ENCODE data around the gene ITGB3BP.

DNA sequence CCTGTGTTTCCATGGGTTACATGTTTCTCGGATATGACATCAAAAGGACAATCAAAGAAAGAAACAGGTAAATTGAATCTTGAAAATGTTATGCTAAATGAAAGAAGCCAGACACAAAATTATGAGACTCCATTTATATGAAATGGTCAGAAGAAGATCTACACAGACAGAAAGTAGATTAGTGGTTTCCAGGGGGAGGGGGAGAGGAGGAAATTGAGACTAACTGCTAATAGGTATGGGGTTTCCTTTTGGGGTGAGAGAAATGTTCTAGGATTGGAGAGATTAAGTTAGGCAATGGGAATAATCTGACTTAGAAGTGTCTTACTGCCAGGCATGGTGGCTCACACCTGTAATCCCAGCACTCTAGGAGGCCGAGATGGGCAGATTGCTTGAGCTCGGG lies 21.8 kb downstream of the ITGB3BP start:
- TF ChIP-seq POLR2A (IDR thresholded peaks at IDR 0.05): no peak
- TF ChIP-seq, protein P1, sequence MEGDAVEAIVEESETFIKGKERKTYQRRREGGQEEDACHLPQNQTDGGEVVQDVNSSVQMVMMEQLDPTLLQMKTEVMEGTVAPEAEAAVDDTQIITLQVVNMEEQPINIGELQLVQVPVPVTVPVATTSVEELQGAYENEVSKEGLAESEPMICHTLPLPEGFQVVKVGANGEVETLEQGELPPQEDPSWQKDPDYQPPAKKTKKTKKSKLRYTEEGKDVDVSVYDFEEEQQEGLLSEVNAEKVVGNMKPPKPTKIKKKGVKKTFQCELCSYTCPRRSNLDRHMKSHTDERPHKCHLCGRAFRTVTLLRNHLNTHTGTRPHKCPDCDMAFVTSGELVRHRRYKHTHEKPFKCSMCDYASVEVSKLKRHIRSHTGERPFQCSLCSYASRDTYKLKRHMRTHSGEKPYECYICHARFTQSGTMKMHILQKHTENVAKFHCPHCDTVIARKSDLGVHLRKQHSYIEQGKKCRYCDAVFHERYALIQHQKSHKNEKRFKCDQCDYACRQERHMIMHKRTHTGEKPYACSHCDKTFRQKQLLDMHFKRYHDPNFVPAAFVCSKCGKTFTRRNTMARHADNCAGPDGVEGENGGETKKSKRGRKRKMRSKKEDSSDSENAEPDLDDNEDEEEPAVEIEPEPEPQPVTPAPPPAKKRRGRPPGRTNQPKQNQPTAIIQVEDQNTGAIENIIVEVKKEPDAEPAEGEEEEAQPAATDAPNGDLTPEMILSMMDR (IDR thresholded peaks at IDR 0.05): no peak
